Middle frontal gyrus (tissue), 1 donor: Measurements from ENCODE around the gene LIPC.

Experiments
- DNase-seq: peaks from one replicate; pipeline ENCODE4 v3.0.0-alpha.2; 2015; ENCODE audit warnings: low spot score; ENCODE audit errors: extremely low spot score

The LIPC gene

DNA sequence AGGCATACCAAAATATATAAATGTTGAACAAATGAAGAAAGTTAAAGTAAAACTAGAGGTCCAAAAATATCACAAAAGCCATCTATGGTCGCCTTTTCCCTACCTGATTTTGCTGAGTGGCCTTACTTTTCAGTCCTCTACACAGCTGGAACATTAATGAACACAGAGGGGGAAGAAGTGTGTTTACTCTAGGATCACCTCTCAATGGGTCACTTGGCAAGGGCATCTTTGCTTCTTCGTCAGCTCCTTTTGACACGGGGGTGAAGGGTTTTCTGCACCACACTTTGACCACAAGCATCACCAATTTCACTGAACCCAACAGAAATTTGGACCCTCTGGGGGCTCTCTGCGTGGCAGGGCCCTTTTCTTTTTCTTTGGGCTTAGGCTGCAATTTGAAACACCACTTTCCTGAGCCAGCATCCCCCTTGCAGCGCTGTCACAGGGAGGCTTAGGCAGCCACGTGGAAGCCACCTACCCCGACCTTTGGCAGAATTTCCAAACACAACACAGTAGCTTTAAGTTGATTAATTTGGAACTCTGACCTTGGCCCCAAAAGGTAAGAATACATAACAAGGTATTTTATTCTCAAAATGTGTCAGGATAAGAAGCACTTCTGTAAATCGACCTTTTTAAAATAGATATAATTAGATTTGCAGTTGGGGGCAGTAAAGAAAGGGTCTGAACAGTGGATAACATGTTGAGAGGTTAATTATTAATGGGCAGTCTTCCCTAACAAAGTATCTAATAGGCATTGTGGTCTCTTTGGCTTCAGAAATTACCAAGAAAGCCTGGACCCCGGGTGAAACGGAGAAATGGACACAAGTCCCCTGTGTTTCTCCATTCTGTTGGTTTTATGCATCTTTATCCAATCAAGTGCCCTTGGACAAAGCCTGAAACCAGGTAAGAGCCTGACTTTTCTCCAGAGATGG is at the start of gene LIPC:
Gene LIPC (plus strand): TSS at position 771 of the 929 bp plus-strand sequence. CDS start 42 bp downstream, at position 813.
- no peak for DNase-seq

GRCh38 chr15:58383876-58384275 is 47.9 kb upstream of the LIPC start:
- DNase-seq: no peak

DNA sequence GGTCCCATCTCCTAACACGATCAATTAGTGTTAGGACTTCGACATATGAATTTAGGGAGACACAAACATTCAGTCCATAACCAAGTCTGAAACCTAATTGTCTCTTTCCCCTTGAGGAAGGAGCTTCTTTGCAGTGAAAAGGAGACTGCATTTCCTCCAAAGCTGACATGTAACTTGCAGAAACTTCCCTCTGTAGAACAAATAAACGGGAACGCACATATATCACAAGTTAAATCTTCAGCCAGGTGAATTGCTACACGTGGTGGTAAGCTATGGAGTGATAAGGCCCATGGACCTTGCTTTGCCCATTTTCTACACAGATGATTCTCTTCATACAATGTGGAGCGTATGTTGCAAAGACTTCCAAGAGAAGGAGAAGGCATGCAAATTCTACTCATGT is 47.1 kb upstream of the LIPC start:
- no peak for DNase-seq

DNA sequence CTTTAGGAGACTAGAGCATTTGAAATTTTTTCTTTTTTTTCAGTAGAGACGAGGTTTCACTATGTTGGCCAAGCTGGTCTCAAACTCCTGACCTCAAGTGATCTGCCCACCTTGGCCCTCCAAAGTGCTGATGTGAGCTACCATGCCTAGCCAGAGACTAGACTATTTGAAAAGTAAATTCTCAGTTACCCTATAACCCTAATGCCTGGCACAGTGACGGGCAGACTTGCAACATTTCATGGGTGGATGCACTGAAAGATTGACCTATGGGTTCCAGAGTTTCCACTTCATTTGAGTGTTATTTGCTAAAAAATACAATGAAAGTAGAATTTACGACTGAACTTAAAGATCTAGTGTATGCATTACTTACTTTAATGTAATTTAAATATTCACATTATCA is 45.7 kb upstream of the LIPC start:
- no peak for DNase-seq

DNA sequence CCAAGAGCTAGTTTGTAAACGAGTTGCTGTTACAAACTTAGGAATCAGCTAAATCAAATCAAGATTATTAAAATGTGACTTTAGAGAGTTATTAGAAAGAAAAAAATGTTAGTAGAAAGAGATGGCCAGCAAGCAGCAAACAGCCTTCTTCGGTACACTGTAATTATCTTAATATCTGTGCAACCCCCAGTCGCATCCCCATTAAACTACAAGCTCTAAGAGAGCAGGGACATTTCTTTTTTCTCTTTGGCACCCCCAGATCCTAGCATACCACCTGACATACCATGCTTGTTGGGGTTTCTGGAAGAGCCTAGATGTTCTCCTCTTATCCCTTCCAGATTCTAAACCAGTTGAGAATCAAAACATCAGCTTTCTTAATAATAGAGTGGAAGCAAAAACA is 45.1 kb upstream of the LIPC start:
- DNase-seq: no peak

DNA sequence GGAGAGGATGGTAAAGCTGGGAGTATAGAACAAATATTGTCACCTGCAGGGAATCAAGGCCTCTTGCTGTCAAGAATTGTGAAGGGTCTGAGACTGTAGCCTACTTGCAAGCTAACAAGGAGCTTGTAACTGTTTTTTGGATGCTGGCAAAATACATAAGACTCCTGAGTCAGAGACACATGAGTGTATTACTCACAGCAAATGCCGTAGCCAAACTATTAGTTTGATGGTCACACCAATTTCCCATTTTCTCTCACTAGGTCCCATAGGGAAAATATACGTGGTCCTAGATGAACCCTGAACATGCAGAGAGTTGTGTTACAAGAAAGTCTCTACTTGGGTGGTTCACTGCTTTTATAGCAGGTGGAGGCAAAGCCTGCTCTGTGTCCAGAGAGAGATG is 44.7 kb upstream of the LIPC start:
- no peak for DNase-seq

GRCh38 chr15:58388211-58388610 is 43.6 kb upstream of the LIPC start:
- no peak for DNase-seq

DNA sequence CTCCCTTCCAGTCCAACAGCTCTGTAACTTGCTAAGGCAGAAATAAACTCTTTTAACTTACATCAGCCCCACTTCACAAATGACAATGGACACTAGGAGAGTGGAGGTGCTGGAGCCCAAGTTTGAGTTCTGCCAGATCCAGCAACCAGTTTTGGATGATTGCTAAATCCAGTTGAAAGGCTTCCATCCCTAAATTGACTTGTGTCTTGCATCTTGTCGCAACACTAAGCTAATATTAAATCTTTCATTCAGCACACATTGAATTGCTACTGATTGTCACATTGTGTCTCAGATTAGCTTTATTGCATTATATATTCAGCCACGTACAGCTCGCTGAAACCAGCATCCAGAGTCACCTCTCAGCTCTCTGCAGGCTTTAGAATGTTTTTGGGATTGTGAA is 41.7 kb upstream of the LIPC start:
- no peak for DNase-seq

DNA sequence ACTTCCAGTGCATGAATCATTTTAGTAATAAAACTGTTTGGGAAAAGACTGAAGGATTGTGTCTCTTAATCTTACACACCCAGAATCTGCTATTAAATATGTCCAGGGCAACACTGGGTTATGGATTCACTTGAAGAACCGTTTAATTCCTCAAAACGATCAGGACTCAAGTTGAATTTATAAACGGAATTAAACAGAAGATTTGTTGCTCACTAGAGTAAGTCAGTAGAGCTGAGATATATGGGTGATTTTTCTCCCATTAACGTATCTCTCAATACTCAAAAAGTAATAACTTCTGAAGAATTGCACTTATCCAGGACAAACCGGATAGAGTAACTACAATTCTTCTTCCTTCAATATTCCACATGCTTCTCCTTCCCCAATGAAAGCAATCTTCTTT is 41.1 kb upstream of the LIPC start:
- no peak for DNase-seq

- no peak for DNase-seq
Observed at GRCh38 chr15:58391088-58391487, 40.7 kb upstream of the LIPC start.

- no peak for DNase-seq
Observed at GRCh38 chr15:58392141-58392540, 39.6 kb upstream of the LIPC start.

DNA sequence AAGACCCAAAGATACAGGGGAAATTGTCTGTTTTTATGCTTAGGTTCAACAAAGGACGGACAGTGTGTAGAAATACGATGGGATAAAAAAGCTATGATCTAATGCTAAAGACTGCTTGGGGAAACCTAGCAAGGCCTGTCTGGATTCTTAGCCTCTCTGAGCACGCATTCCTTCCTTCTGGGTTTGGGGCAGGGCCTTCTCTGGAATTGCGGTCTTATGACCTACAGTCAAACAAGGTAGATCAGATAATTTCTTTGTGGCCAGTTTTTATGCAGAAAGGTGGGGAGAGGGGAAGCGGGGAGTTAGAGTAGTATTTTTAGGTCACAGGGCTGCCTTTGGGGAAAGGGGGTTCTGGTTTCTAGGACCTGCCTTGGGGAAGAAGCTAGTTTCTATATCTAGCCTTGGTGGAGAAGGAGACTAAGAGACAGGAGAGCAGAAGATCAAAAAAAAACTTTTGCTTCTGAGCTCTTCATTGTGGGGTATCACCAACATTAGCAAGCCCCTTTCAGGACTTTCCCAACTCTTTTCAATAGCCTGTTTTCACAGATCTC is 39.1 kb upstream of the LIPC start:
- DNase-seq: no peak

GRCh38 chr15:58393241-58393662 is 38.5 kb upstream of the LIPC start:
- DNase-seq: no peak

DNA sequence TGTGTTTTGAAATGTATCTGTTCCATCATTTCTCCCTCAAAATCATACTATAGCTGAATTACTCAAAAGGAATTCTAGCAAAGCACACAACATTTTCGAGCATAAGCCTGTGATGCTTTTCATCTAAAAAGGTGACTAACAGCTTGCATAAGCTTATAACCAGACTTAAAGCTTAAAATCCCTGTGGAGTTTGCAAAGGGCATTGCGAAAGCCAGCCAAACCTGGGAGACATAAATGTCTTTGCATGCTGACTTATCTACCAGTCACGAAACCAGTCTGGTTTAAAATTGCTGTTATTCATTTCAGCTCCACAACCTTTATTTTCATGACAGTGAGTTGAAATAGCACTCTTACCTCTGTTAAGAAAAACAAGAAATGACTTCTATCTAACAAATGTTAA is 35.6 kb upstream of the LIPC start:
- no peak for DNase-seq

DNA sequence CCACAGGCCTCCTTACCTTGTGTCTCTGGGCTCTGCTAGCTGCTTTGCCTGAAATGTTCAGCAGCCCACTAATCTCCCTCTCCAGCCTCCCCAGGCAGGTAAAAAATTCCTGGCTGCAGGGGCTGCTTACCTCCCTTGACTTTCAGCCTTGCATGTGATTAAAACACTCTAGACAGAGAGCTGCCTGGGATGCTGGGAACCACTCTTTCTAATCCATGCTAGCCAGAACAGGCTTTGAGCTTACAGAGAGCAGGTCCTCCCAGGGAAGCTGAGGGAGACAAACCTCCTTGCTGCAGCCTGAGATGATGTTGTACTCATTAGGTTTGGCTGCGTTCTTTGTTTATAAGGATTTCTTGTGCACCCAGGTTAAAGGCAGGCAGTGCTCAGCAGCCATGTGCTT is 33.7 kb upstream of the LIPC start:
- no peak for DNase-seq

- DNase-seq: no peak
Observed at GRCh38 chr15:58398643-58399042, 33.1 kb upstream of the LIPC start.

DNA sequence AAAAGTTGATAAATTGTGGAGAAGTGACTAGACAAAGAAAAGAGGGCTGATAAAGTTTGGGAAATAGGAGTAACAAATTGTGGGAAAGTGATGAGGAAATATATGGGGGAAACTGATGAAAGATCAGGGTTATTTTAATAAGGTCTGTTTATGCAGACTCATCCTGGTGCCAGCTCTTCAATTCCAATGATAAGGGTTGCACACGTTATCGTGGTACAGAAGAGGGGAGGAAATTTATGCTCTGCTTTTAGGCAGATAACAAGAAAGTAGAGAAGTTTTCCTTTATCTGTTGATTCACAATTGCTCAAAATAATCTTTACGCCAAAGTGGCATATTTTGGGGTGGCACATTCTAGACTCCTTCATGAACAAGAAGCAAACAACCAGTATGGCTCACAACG is 32.1 kb upstream of the LIPC start:
- DNase-seq: no peak

GRCh38 chr15:58401276-58401675 is 30.5 kb upstream of the LIPC start:
- DNase-seq: no peak

DNA sequence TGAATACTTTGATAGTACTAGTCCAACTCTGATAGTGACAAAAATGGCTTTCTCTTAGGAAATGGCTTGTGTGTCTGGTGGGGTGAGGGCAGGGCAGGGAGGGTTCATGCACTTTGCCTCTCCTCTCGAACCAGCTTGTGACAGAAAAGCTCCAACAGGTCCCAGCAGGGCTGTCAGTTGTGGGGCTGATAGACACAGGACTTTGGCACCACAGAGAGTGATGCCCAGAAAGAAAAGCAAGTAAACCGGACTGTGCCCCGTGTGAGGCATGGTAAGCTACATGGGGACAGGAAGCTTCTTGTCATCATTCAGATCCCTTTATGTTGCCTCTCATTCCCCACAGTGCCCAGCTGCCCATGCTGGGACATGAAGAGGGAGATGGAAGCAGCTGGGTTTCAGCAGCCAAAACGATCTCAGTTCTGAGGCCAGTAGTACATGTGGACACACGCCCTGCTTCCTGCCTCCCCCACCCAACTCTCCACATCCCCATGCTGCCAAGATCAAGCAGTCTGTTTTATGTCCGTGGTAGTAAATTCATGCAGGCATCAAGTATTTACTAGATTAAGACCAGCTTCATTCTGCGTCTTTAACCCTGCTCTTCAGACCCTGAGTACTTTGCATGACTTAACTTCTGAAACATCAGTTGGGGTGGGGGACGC is 29.7 kb upstream of the LIPC start:
- no peak for DNase-seq

- DNase-seq: no peak
Observed at GRCh38 chr15:58403581-58403980, 28.2 kb upstream of the LIPC start.

- DNase-seq: no peak
Observed at GRCh38 chr15:58404020-58404419, 27.8 kb upstream of the LIPC start.

- no peak for DNase-seq
Observed at GRCh38 chr15:58404722-58405121, 27.1 kb upstream of the LIPC start.
